ENCODE measurements around the gene VARS2.
"Not testable (repeated sequence)": the region's sequence is repeated elsewhere in the genome, so short reads cannot be mapped to it uniquely, and the experiment has no call there.

The VARS2 gene

GRCh38 chr6:30960907-30961673, 47.1 kb downstream of the VARS2 start:
- DNase-seq (ENCODE audit: extremely low read depth in 1 of 2, low read depth in 1 of 2), result no peak

GRCh38 chr6:30962716-30963115, 48.7 kb downstream of the VARS2 start:
- DNase-seq (ENCODE audit: extremely low read depth in 1 of 2, low read depth in 1 of 2), result no peak

DNA sequence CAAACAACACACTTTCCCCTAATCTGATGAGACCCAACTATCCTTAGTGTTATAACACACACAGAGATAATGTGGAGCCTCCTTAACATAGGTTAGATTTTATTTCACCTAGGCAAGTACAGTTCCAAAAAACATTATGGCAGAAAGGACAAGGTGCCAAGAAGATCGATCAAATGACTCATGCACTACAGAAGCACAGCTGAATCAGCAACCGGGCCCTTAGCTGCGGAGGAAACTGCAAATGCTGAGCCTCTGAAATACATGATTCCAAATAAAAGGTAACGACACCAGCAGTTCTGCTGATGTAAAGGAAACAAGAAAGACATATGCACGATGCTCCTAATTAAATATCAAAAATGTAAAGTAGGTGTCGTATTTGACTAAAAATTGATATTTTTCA, 49.6 kb downstream of the VARS2 start:
- DNase-seq (ENCODE audit: extremely low read depth in 1 of 2, low read depth in 1 of 2), result no peak

GRCh38 chr6:30964075-30964474, 50.0 kb downstream of the VARS2 start:
- no peak for DNase-seq (ENCODE audit: extremely low read depth in 1 of 2, low read depth in 1 of 2)

DNA sequence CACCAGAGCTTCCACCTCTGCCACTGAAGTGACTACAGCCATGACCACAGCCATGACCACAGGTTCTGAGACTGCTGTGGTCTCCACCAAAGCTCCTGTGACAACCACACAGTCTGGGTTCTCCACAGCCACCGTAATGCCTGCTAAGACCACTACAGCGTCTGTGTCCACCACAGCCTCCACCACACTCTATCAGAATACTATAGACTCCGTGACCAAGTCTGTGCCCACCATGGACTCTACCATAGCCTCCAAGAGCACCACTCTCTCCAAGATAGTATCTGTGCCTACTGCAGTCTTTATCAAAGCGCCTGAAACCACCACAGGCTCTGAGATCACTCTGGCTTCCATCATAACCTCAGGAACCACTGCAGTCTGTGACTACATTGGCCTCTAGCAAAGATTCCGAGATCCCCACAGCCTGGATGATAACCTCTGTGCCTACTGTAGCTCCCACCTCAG, 51.1 kb downstream of the VARS2 start:
- DNase-seq (ENCODE audit: extremely low read depth in 1 of 2, low read depth in 1 of 2), result no peak

DNA sequence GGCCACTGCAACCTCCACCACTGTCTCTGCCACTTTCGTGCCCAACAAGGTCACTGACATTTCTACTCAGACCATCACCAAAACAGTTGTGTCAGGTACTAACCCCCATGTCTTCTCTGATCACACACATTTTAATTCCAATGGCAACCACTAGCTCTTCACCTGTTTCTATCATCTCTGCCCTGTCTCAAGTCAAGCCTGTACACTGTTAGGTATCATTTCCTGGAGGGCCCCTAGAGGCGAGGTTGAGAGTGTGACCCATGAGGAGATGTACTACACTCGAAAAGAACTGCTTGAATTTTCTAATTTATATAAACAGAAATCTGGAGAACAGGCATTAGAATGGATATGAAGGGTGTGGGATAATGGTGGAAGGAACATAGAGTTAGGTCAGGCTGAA, 52.1 kb downstream of the VARS2 start:
- DNase-seq (ENCODE audit: extremely low read depth in 1 of 2, low read depth in 1 of 2), result no peak

DNA sequence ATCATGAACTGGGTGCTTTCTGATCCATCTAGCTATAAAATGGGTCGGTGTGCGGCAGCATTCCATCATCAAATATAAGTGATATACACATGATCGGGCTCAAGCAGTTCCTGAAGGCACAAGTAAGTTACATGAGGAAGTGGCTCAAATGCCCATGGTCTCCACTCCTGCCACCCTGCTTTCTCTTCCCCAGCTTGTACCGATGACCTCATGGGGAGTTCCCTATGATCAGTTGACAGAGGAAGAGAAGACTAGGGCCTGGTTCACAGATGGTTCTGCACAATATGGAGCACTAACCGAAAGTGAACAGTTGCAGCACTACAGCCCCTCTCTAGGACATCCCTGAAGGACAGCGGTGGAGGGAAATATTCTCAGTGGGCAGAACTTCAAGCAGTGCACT, 55.1 kb downstream of the VARS2 start:
- not testable (repeated sequence) for DNase-seq (ENCODE audit: extremely low read depth in 1 of 2, low read depth in 1 of 2)

DNA sequence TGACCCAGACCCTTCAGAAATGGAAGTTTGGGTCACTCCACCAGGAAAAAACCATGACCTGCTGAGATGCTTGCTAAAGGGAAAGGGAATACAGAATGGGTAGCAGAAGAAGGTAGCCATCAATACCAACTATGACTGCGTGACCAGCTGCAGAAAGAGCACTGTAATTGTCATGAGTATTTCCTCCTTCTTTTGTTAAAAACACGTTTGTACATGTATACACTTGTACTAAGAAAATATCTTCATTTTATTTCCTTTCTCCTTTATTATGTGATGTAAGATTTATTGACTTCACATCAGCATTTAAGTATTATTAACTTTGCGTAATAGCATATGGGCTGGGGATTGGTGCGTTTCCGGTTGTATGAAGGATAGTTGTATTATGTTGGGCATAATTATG, 56.9 kb downstream of the VARS2 start:
- no peak for DNase-seq (ENCODE audit: extremely low read depth in 1 of 2, low read depth in 1 of 2)

DNA sequence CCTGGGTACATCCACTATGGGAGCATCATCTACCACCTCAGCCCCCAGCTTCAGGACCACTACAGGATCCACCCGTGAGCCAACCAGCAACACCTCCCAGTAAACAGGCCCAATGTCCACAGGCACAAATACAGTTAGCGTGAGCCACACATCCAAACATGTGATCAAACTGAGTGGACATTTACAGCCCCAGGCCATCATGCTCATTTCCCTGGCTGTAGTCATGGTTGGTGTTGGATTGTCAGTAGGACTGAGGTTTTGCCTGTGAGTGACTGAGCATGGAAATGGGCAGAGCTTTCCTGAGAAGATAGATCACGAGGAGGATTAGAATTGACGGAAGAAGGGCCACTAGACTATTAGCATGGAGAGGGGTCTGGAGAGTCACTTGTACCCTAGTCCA, 58.8 kb downstream of the VARS2 start:
- DNase-seq (ENCODE audit: extremely low read depth in 1 of 2, low read depth in 1 of 2), result no peak

GRCh38 chr6:30974490-30975252, 60.6 kb downstream of the VARS2 start:
- no peak for DNase-seq (ENCODE audit: extremely low read depth in 1 of 2, low read depth in 1 of 2)
